ENCODE results near the gene GHRH. TPM values are rescaled to one million over a fixed set of nuclear protein-coding genes. Genes with fewer than 3 reads are reported as not detected.

Gene GHRH
- total RNA-seq, 1 experiment from 2014 or later = not detected

DNA sequence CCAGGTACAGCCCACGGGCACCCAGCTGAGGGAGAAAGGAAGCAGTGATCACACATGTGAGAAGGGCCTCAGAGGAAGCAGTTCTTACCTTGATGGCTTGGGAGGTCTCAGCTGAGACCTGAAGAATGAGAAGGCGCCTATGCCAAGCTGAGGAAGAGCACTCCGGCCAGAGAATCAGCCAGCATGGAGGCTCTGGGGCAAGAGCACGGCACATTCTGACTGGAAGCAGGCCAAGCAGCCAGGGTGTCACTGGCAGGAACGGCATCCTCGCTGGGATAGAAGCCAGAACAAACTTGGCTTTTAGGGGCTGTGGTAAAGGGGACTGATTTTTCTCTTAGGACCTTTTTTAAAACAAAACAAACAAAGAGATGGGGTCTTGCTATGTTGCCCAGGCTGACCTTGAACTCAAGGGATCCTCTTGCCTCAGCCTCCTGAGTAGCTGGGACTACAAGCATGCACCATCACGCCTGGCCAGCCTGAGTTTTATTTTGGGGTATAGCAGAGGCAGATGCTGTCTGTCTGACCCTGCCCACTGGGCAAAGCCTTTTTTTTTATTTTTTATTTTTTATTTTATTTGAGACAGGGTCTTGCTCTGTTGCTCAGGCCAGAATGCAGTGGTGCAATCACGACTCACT is 17.6 kb downstream of the GHRH start:
- CTCF ChIA-PET = interaction anchor here (0.6 kb wide), 1 partner anchor 32 kb away, joined by 5 read pairs; no protein-coding TSS in a partner anchor
- no TSS peak for BruUV-seq (replicated peaks)
- Histone ChIP-seq H3K36me3 (ENCODE audit: control insufficient read depth, insufficient read depth, low read length) (peaks cover 20% of the 10 kb centered on the region), H3K27me3 (ENCODE audit: control insufficient read depth, insufficient read depth, low read length) (no peaks in the 10 kb centered on the region), H3K9me3 (ENCODE audit: control insufficient read depth, insufficient read depth, low read depth, low read length) (no peaks in the 10 kb centered on the region), H3K27ac (ENCODE audit: low read length) (no peak overlapping the region), H3K4me1 (ENCODE audit: control insufficient read depth, insufficient read depth, low read length) (no peaks in the 10 kb centered on the region), H3K4me3 (ENCODE audit: low read depth in 2 of 2, low read length in 2 of 2) (no peak overlapping the region)
- POLR2A ChIA-PET = no interaction called here
- in situ Hi-C loops (cut with HindIII; ENCODE audit: low pct_unique_long_range_greater_than_20kb, low sequenced_read_pairs) = no loop called here
- ATAC-seq (0 out of 2 replicates have a peak, but pooled peaks have one; percentile 40), DNase-seq (ENCODE audit: low read depth, low spot score) (no peak)
- intact Hi-C loops (cut with micrococcal nuclease; ENCODE audit: unreplicated experiment) = no loop called here
- TF ChIP-seq TCF7L2 (IDR thresholded peaks at IDR 0.05; ENCODE audit: low read depth, low read length) (no peak), SIN3A (IDR thresholded peaks at IDR 0.05; ENCODE audit: borderline replicate concordance, insufficient read depth, low read depth, low read length) (no peak), POLR2AphosphoS5 (IDR thresholded peaks at IDR 0.05; ENCODE audit: low read depth, low read length) (no peak)
- TF ChIP-seq, protein P1, sequence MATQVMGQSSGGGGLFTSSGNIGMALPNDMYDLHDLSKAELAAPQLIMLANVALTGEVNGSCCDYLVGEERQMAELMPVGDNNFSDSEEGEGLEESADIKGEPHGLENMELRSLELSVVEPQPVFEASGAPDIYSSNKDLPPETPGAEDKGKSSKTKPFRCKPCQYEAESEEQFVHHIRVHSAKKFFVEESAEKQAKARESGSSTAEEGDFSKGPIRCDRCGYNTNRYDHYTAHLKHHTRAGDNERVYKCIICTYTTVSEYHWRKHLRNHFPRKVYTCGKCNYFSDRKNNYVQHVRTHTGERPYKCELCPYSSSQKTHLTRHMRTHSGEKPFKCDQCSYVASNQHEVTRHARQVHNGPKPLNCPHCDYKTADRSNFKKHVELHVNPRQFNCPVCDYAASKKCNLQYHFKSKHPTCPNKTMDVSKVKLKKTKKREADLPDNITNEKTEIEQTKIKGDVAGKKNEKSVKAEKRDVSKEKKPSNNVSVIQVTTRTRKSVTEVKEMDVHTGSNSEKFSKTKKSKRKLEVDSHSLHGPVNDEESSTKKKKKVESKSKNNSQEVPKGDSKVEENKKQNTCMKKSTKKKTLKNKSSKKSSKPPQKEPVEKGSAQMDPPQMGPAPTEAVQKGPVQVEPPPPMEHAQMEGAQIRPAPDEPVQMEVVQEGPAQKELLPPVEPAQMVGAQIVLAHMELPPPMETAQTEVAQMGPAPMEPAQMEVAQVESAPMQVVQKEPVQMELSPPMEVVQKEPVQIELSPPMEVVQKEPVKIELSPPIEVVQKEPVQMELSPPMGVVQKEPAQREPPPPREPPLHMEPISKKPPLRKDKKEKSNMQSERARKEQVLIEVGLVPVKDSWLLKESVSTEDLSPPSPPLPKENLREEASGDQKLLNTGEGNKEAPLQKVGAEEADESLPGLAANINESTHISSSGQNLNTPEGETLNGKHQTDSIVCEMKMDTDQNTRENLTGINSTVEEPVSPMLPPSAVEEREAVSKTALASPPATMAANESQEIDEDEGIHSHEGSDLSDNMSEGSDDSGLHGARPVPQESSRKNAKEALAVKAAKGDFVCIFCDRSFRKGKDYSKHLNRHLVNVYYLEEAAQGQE (IDR thresholded peaks at IDR 0.05; ENCODE audit: insufficient read depth in 1 of 2, low read depth in 2 of 2, low read length in 1 of 2) = no peak
- TF ChIP-seq, protein P2, sequence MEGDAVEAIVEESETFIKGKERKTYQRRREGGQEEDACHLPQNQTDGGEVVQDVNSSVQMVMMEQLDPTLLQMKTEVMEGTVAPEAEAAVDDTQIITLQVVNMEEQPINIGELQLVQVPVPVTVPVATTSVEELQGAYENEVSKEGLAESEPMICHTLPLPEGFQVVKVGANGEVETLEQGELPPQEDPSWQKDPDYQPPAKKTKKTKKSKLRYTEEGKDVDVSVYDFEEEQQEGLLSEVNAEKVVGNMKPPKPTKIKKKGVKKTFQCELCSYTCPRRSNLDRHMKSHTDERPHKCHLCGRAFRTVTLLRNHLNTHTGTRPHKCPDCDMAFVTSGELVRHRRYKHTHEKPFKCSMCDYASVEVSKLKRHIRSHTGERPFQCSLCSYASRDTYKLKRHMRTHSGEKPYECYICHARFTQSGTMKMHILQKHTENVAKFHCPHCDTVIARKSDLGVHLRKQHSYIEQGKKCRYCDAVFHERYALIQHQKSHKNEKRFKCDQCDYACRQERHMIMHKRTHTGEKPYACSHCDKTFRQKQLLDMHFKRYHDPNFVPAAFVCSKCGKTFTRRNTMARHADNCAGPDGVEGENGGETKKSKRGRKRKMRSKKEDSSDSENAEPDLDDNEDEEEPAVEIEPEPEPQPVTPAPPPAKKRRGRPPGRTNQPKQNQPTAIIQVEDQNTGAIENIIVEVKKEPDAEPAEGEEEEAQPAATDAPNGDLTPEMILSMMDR (IDR thresholded peaks at IDR 0.05) = no peak

DNA sequence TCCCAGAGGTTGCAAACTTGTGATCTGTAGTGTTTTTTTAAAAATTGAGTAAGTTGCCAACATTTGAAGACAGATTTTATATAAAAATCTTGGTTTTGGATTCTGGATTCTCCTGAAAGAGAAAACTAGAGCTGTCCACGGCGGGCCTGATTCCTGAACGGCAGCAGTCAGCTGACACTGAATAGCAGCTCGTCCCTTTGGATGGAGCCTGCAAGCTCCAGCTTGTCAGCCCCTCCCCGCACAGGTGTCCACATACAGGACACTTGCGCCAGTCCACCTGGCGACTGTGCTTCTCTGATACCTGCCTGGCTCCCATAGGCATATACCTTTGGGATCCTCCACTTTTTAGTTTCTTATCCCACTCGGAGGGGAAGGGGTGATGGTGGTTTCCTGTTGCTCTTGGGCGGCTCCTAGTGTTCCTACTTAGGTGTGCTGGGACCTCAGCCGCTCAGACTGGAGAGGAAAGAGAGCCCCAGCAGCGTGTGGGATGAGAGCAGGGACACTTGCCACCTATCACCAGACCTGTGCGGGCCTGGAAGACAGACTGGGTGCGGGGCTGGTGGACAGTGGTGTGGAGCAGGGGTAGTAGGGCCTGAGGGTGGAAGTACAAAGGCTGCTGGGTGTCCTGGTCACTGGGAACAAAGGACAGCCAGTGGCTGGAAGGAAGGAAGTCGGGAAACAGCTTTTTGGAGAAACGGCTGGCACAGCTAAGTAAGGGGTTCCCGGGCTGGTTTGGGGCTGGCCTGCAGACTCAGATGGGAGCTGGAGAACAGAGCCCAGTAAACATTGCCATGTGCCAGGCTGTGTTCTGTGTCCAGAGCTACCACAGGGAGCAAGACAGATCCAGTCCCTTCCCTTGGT is 18.3 kb downstream of the GHRH start:
- Histone ChIP-seq H3K36me3 (ENCODE audit: control insufficient read depth, insufficient read depth, low read length) (peaks cover 20% of the 10 kb centered on the region), H3K27ac (ENCODE audit: low read length) (no peak overlapping the region), H3K9me3 (ENCODE audit: control insufficient read depth, insufficient read depth, low read depth, low read length) (no peaks in the 10 kb centered on the region), H3K4me3 (ENCODE audit: low read depth in 2 of 2, low read length in 2 of 2) (no peak overlapping the region), H3K27me3 (ENCODE audit: control insufficient read depth, insufficient read depth, low read length) (no peaks in the 10 kb centered on the region), H3K4me1 (ENCODE audit: control insufficient read depth, insufficient read depth, low read length) (no peaks in the 10 kb centered on the region)
- ATAC-seq (no peak), DNase-seq (ENCODE audit: low read depth, low spot score) (no peak)
- ChIA-PET POLR2A (no interaction called here), CTCF (interaction anchor here (0.5 kb wide), 1 partner anchor 235 kb away, joined by 4 read pairs; no protein-coding TSS in a partner anchor)
- intact Hi-C loops (cut with micrococcal nuclease; ENCODE audit: unreplicated experiment) (no loop called here), in situ Hi-C loops (cut with HindIII; ENCODE audit: low pct_unique_long_range_greater_than_20kb, low sequenced_read_pairs) (no loop called here)
- no TSS peak for BruUV-seq (replicated peaks)
- TF ChIP-seq SIN3A (IDR thresholded peaks at IDR 0.05; ENCODE audit: borderline replicate concordance, insufficient read depth, low read depth, low read length) (no peak), POLR2AphosphoS5 (IDR thresholded peaks at IDR 0.05; ENCODE audit: low read depth, low read length) (no peak), TCF7L2 (IDR thresholded peaks at IDR 0.05; ENCODE audit: low read depth, low read length) (no peak)
- TF ChIP-seq, protein P2 (IDR thresholded peaks at IDR 0.05) = no peak; the same call in 1 of the 2 replicates
- TF ChIP-seq, protein P1 (IDR thresholded peaks at IDR 0.05; ENCODE audit: insufficient read depth in 1 of 2, low read depth in 2 of 2, low read length in 1 of 2) = no peak
